CD4-positive, alpha-beta memory T cell (primary cell): Measurements from ENCODE around the gene SERTAD3. TPM values are rescaled to one million over a fixed set of nuclear protein-coding genes. Genes with fewer than 3 reads are reported as not detected.

ENCODE experiments used
- CTCF ChIA-PET: fragments of 350-600 bp; sonication (Branson Sonifier 250); formaldehyde crosslinking; loops from one replicate; lab custom pipeline; 2021; ENCODE audit warnings: inconsistent platforms; ENCODE audit not compliant: partially characterized antibody; lab: Charles Lee
- POLR2A ChIA-PET: fragments of 350-600 bp; sonication (Branson Sonifier 250); formaldehyde crosslinking; loops from one replicate; lab custom pipeline; 2021; ENCODE audit not compliant: partially characterized antibody; lab: Charles Lee
- DNase-seq, 5 donors: peaks; one replicate each; pipeline versions ENCODE4 v3.0.0 to v3.0.0-alpha.2; 2020 to 2022; ENCODE audit warnings: mixed read lengths in 1 of 5
- H3K27ac ChIP-seq: one replicate; pipeline ENCODE4 v1.7.0; 2013; ENCODE audit warnings: low read depth, low read length
- H3K27me3 ChIP-seq: 2 replicates; pipeline ENCODE4 v1.7.0; 2013; ENCODE audit warnings: mild to moderate bottlenecking, low read length, moderate library complexity; ENCODE audit not compliant: insufficient read depth
- H3K36me3 ChIP-seq: 2 replicates; pipeline ENCODE4 v1.7.0; 2013; ENCODE audit warnings: mild to moderate bottlenecking, low read length, moderate library complexity; ENCODE audit not compliant: insufficient read depth
- H3K4me1 ChIP-seq: 2 replicates; pipeline ENCODE4 v1.7.0; 2013; ENCODE audit warnings: mild to moderate bottlenecking, low read length, moderate library complexity; ENCODE audit not compliant: insufficient read depth
- H3K4me3 ChIP-seq, 2 donors: one replicate each; pipeline ENCODE4 v1.7.0; 2013; ENCODE audit warnings: low read length in 2 of 2, mild to moderate bottlenecking in 1 of 2
- H3K9me3 ChIP-seq, 2 donors: one replicate each; pipeline ENCODE4 v1.7.0; 2013; ENCODE audit warnings: low read length in 2 of 2, control low read depth in 1 of 2; ENCODE audit not compliant: control insufficient read depth in 1 of 2
- H3K27ac Mint-ChIP-seq, 7 donors: one replicate each; pipeline ENCODE4 v1.8.0; 2020 to 2021; ENCODE audit warnings: mixed read lengths in 7 of 7, mild to moderate bottlenecking in 6 of 7, inconsistent platforms in 3 of 7, moderate library complexity in 3 of 7
- H3K27me3 Mint-ChIP-seq, 2 donors: one replicate each; pipeline ENCODE4 v1.8.0; 2020 to 2021; ENCODE audit warnings: mixed read lengths in 2 of 2
- H3K36me3 Mint-ChIP-seq, 2 donors: one replicate each; pipeline ENCODE4 v1.8.0; 2020 to 2021; ENCODE audit warnings: mixed read lengths in 2 of 2, inconsistent platforms in 1 of 2, mild to moderate bottlenecking in 1 of 2
- H3K4me1 Mint-ChIP-seq, 4 donors: one replicate each; pipeline ENCODE4 v1.8.0; 2020 to 2021; ENCODE audit warnings: mixed read lengths in 4 of 4, mild to moderate bottlenecking in 1 of 4
- H3K4me3 Mint-ChIP-seq, 8 donors: one replicate each; pipeline ENCODE4 v1.8.0; 2020 to 2021; ENCODE audit warnings: mixed read lengths in 8 of 8, mild to moderate bottlenecking in 7 of 8, moderate library complexity in 6 of 8, inconsistent platforms in 3 of 8
- H3K9me3 Mint-ChIP-seq, 8 donors: one replicate each; pipeline ENCODE4 v1.8.0; 2020 to 2021; ENCODE audit warnings: mixed read lengths in 8 of 8, mild to moderate bottlenecking in 5 of 8, inconsistent platforms in 3 of 8, moderate library complexity in 1 of 8
- intact Hi-C: fragments of 100-400 bp; cut with micrococcal nuclease; formaldehyde crosslinking; loops from one replicate; pipeline ENCODE4 v1.15.1; 2023
- polyA plus RNA-seq, 2 donors: library from polyadenylated mRNA; unstranded; fragments of 300-500 nt; fragmentation: Illumina TruSeq; gene quantifications; one replicate each; pipeline ENCODE4 v1.2.3, GENCODE V29; 2021
- total RNA-seq, 2 experiments: library from RNA; stranded (reverse); gene quantifications; one replicate each; pipeline ENCODE4 v1.2.3, GENCODE V29; 2021

SERTAD3 gene
- total and polyA plus RNA-seq, 4 experiments from 2014 or later: 9.4 to 19.4 (median 14.6) TPM

DNA sequence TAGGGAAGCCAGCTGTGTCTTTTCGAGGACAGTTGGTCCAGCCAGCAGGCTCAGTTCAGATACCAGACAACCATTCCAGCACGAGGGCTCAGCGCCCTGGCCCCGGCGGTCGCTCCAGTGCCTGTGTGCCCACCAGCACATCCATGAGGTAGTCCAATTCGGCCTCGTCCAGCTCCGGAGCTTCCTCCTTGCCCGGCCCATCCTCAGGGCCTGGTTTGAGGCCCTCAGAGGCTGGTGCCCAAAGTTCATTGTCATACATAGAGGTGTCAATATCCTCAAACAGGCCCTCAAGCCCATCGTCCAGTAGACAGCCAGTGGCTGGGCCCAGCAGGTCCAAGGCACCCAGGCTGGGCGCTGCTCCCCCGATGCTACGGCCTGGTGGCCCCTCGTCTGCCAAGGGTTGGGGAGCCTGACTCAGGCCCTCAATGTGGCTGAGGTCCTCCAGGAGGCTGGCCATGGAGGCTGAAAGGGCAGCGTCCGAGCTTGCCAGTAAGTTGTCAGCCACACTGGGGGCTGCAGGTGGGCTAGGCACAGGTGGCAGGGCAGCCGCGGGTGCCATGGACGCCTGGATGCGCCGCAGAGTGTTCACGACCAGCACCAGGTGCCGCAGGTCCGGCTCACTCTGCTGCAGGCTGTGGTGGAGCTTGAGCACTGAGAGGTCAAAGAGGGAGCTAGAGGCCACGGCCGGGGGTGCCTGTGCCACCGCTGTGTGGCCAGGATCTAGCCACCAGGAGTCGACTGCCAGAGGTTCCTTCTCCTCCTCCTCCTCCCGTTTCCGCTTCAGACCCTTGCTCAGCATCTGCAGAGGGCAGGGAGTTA lies 21.2 kb downstream of the SERTAD3 start:
- Histone ChIP-seq H3K27me3 (no peaks in the 10 kb centered on the region), H3K4me1 (peaks cover 28% of the 10 kb centered on the region), H3K9me3 (no peaks in the 10 kb centered on the region), H3K4me3 (no peak overlapping the region), H3K36me3 (no peaks in the 10 kb centered on the region), H3K27ac (no peak overlapping the region)
- no peak for DNase-seq
- intact Hi-C loops: loop anchor here (10.0 kb wide), 1 partner anchor 138 kb away; the partner anchor contains the start of gene AKT2
- ChIA-PET CTCF (interaction anchor here (0.8 to 1.4 kb wide), 2 partner anchors 15 to 20 kb away, joined by 3 to 4 read pairs; no protein-coding TSS in a partner anchor), POLR2A (interaction anchor here (0.8 to 8.9 kb wide), 5 partner anchors 11 to 181 kb away, joined by 3 to 227 read pairs (median 12); partner anchors contain the start of genes BLVRB and SERTAD3)
- peaks cover 0 to 2% (median 0%) of the 10 kb centered on the region in 8 donors for H3K9me3 Mint-ChIP-seq
- peak overlapping the region in 6 of 7 donors; percentile 79 to 98 (median 90) for H3K27ac Mint-ChIP-seq
- peaks cover 0 to 16% of the 10 kb centered on the region in 2 donors for H3K36me3 Mint-ChIP-seq
- peak overlapping the region in 7 of 8 donors; percentile 4 to 93 (median 53) for H3K4me3 Mint-ChIP-seq
- H3K4me1 Mint-ChIP-seq: peaks cover 17 to 48% (median 24%) of the 10 kb centered on the region in 4 donors
- peaks cover 0 to 2% of the 10 kb centered on the region in 2 donors for H3K27me3 Mint-ChIP-seq

DNA sequence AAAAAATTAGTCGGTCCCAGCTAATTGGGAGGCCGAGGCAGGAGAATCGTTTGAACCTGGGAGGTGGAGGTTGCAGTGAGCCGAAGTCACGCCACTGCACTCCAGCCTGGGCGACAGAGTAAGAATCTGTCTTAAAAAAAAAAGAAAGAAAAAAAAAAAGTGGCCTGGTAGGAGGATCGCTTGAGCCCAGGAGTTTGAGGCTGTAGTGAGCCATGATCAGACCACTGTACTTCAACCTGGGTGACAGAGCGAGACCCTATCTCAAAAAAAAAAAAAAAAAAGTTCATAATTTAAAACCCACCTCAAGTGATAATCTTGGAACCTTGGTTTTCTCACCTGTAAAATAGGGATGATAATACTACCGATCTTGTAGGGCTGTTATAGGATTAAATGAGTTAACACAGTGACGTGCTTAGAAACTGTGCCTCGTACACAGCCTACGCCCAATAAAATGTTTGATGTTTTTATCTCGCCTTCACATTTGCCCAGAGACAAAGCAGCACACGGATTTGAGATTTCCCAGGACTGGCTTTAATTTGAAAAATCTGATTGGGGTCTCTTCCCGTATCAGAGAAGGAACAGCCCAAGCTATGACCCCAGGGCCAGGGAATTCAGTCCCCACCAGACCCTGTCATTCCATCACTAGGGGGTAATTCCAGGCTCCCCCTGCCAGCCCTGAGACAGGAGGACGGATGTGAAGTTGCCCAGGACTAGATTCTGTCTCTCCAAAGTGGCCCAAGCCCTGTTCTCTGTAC lies 22.0 kb downstream of the SERTAD3 start:
- H3K9me3 Mint-ChIP-seq: peaks cover 0 to 2% (median 0%) of the 10 kb centered on the region in 8 donors
- Histone ChIP-seq H3K27ac (peak overlapping the region; percentile 84), H3K4me1 (peaks cover 34% of the 10 kb centered on the region), H3K4me3 (no peak overlapping the region), H3K36me3 (no peaks in the 10 kb centered on the region), H3K27me3 (no peaks in the 10 kb centered on the region), H3K9me3 (no peaks in the 10 kb centered on the region)
- ChIA-PET POLR2A (interaction anchor here (1.8 to 8.9 kb wide), 4 partner anchors 12 to 841 kb away, joined by 4 to 227 read pairs (median 28); partner anchors contain the start of genes BLVRB and SERTAD3), CTCF (interaction anchor here (0.8 to 3.9 kb wide), 8 partner anchors 10 to 117 kb away, joined by 3 to 66 read pairs (median 6); partner anchors contain the start of genes BLVRB, SERTAD3 and SPTBN4)
- H3K27ac Mint-ChIP-seq: peak overlapping the region; percentile 84 to 98 (median 97)
- DNase-seq: no peak
- peaks cover 0 to 16% of the 10 kb centered on the region in 2 donors for H3K36me3 Mint-ChIP-seq
- intact Hi-C loops: loop anchor here (1.0 to 10.0 kb wide), 4 partner anchors 18 to 137 kb away; partner anchors contain the start of genes AKT2, C19orf47 and PLD3
- H3K4me3 Mint-ChIP-seq: peak overlapping the region; percentile 26 to 93 (median 90)
- peaks cover 0 to 2% of the 10 kb centered on the region in 2 donors for H3K27me3 Mint-ChIP-seq
- peaks cover 19 to 53% (median 30%) of the 10 kb centered on the region in 4 donors for H3K4me1 Mint-ChIP-seq

DNA sequence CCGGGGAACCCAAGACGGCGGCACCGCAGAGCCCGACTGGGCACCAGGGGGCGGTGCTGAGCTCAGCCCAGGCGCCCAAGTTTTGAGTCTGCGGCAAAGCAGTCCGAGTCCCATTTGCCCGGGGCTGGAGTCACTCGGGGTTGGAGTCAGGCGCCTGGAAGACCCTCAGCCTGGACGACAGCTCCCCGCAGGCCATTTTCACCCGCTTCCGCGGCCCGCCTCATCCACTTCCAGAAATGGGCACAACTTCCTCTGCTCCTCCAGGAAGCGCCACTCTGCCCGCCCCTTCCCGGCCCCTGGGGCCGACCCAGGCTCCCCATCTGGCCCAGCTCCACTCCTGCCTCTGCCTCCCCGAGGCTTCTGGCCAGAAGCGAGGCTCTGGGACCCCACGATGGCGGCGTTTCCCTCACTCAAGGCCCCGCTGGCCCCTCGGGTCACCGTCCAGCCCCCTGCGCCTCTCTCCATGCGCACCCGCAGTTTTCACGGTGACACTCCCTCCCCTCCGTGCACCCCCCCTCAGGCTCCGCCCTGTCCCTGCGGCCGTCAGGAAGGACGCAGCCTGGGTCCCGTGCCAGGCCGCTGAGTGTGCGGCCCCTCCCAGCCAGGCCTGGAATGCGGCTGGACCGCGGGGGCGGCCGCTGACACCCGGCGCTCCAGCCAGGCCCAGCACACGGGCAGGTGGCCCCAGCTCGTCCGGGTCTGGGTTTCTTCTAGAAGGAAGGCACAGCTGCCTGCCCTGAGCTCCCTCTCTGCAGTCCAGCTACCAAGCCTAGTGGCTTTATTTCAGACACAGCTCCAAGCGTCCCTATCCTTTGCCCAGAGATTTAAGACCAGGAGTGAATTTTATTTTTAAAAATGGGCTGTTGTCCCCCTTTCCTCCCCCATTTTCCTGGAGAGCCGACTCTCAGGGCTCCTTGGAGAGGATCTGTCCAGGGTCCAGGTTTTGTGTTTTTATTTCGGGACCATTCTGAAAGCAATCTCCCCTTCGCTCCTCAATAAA lies 23.1 kb downstream of the SERTAD3 start:
- H3K4me1 Mint-ChIP-seq: peaks cover 19 to 53% (median 32%) of the 10 kb centered on the region in 4 donors
- Histone ChIP-seq H3K27ac (peak overlapping the region; percentile 84), H3K27me3 (no peaks in the 10 kb centered on the region), H3K36me3 (no peaks in the 10 kb centered on the region), H3K4me1 (peaks cover 33% of the 10 kb centered on the region), H3K4me3 (peak overlapping the region; percentile 47 to 78), H3K9me3 (no peaks in the 10 kb centered on the region)
- peak overlapping the region; percentile 84 to 98 (median 97) for H3K27ac Mint-ChIP-seq
- H3K27me3 Mint-ChIP-seq: peaks cover 0 to 2% of the 10 kb centered on the region in 2 donors
- POLR2A ChIA-PET: interaction anchor here (0.5 to 8.9 kb wide), 21 partner anchors 9 to 1015 kb away, joined by 3 to 227 read pairs (median 4); partner anchors contain the start of genes BLVRB, C19orf47, PLD3 and SERTAD3
- CTCF ChIA-PET: interaction anchor here (0.7 to 3.9 kb wide), 33 partner anchors 8 to 218 kb away, joined by 3 to 66 read pairs (median 4); partner anchors contain the start of genes BLVRB, PLD3, SERTAD3 and SPTBN4
- H3K4me3 Mint-ChIP-seq: peak overlapping the region; percentile 88 to 93 (median 90)
- H3K36me3 Mint-ChIP-seq: peaks cover 0 to 16% of the 10 kb centered on the region in 2 donors
- peaks cover 0 to 2% (median 0%) of the 10 kb centered on the region in 8 donors for H3K9me3 Mint-ChIP-seq
- intact Hi-C loops: loop anchor here (1.0 to 10.0 kb wide), 6 partner anchors 17 to 136 kb away; partner anchors contain the start of genes AKT2, BLVRB, C19orf47 and PLD3
- DNase-seq: peak; percentile 68 to 79 (median 69)

DNA sequence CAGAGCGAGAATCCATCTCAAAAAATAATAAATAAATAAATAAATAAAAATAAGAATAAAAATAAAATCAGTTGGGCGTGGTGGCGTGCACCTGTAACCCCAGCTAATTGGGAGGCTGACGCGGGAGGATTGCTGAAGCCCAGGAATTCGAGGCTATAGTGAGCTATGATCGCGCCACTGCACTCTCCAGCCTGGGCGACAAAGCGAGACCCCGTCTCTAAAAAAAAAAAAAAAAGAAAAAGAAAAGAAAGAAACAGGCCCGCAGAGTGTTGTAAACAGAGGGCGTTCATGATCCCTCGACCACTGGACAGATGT lies 23.7 kb downstream of the SERTAD3 start:
- no peaks in the 10 kb centered on the region for H3K9me3 ChIP-seq
- no peaks in the 10 kb centered on the region for H3K27me3 ChIP-seq
- Mint-ChIP-seq H3K9me3 (no peaks in the 10 kb centered on the region), H3K4me3 (peak overlapping the region; percentile 85 to 93 (median 90)), H3K27ac (peak overlapping the region; percentile 84 to 98 (median 93)), H3K27me3 (no peaks in the 10 kb centered on the region), H3K4me1 (peaks cover 19 to 47% (median 33%) of the 10 kb centered on the region in 4 donors), H3K36me3 (peaks cover 0 to 13% of the 10 kb centered on the region in 2 donors)
- peak overlapping the region; percentile 84 for H3K27ac ChIP-seq
- DNase-seq: no peak
- H3K36me3 ChIP-seq: no peaks in the 10 kb centered on the region
- ChIA-PET POLR2A (interaction anchor here (0.5 to 8.9 kb wide), 22 partner anchors 8 to 1014 kb away, joined by 3 to 227 read pairs (median 4); partner anchors contain the start of genes BLVRB, C19orf47, PLD3 and SERTAD3), CTCF (interaction anchor here (0.7 to 3.9 kb wide), 31 partner anchors 9 to 218 kb away, joined by 3 to 66 read pairs (median 5); partner anchors contain the start of genes BLVRB, PLD3, SERTAD3 and SPTBN4)
- peaks cover 32% of the 10 kb centered on the region for H3K4me1 ChIP-seq
- intact Hi-C loops: loop anchor here (1.0 to 10.0 kb wide), 4 partner anchors 24 to 136 kb away; partner anchors contain the start of genes AKT2, BLVRB and SERTAD3
- H3K4me3 ChIP-seq: peak overlapping the region in 1 of 2 donors; percentile 78

DNA sequence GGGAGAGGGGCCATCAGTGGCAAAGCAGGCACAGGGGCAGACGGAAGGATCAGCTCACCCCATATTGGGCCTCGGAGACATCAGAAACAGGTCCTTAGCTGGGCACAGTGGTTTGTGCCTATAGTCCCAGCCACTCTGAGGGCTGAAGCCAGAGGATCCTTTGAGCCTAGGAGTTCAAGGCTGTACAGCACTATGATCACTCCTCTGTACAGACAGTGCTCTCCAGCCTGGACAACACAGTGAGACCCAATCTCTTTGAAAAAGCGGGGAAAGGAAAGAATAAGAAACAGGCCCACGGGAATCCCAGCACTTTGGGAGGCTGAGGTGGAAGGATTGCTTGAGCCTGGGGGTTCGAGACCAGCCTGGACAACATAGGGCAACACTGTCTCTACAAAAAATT lies 24.4 kb downstream of the SERTAD3 start:
- H3K4me3 ChIP-seq: no peak overlapping the region
- H3K4me1 ChIP-seq: peaks cover 29% of the 10 kb centered on the region
- Mint-ChIP-seq H3K4me3 (peak overlapping the region; percentile 29 to 88 (median 77)), H3K36me3 (peaks cover 0 to 10% of the 10 kb centered on the region in 2 donors), H3K9me3 (no peaks in the 10 kb centered on the region), H3K4me1 (peaks cover 18 to 43% (median 33%) of the 10 kb centered on the region in 4 donors), H3K27ac (peak overlapping the region in 5 of 7 donors; percentile 24 to 85 (median 65)), H3K27me3 (no peaks in the 10 kb centered on the region)
- ChIA-PET CTCF (interaction anchor here (0.7 to 3.9 kb wide), 21 partner anchors 9 to 190 kb away, joined by 3 to 66 read pairs (median 5); partner anchors contain the start of genes BLVRB, SERTAD3 and SPTBN4), POLR2A (interaction anchor here (0.7 to 8.9 kb wide), 8 partner anchors 14 to 1014 kb away, joined by 3 to 227 read pairs (median 12); partner anchors contain the start of genes BLVRB and SERTAD3)
- no peak overlapping the region for H3K27ac ChIP-seq
- H3K27me3 ChIP-seq: no peaks in the 10 kb centered on the region
- no peaks in the 10 kb centered on the region for H3K36me3 ChIP-seq
- no peak for DNase-seq
- no peaks in the 10 kb centered on the region for H3K9me3 ChIP-seq
- intact Hi-C loops: loop anchor here (1.0 to 10.0 kb wide), 4 partner anchors 25 to 135 kb away; partner anchors contain the start of genes AKT2, BLVRB and SERTAD3
